Measurements from ENCODE around the gene CIART. TPM values are rescaled to one million over a fixed set of nuclear protein-coding genes. Genes with fewer than 3 reads are reported as not detected.

Gene CIART
- total and polyA plus RNA-seq, 2 of the 8 experiments (the other 6 are each of a cell fraction or from before 2014, with no cell fraction given), result 9.6 to 33.3 TPM

- TF ChIP-seq EGR1 (IDR thresholded peaks at IDR 0.05; ENCODE audit: borderline replicate concordance, low read depth, low read length) (no peak), HDAC6 (IDR thresholded peaks at IDR 0.05; ENCODE audit: low read depth, low read length) (no peak)
Measured at GRCh38 chr1:150273311-150273710, 9.0 kb upstream of the CIART start (continued).
